Stimulated activated CD4-positive, alpha-beta T cell treated with anti-CD3 and anti-CD28 coated beads, Interleukin-1b, Interleukin-23, amount 100 ng/mL, for 4 hours (primary cell): Measurements from ENCODE around the gene FCHSD2.
A peak's percentile ranks its signal among the peaks of the same experiment; 100 is the strongest.
"Not testable (repeated sequence)": the region's sequence is repeated elsewhere in the genome, so short reads cannot be mapped to it uniquely, and the experiment has no call there.

Source experiments
- DNase-seq, 2 donors: peaks; one replicate each; pipeline ENCODE4 v3.0.0-alpha.2; 2020; ENCODE audit warnings: low read depth in 2 of 2

The FCHSD2 gene

DNA sequence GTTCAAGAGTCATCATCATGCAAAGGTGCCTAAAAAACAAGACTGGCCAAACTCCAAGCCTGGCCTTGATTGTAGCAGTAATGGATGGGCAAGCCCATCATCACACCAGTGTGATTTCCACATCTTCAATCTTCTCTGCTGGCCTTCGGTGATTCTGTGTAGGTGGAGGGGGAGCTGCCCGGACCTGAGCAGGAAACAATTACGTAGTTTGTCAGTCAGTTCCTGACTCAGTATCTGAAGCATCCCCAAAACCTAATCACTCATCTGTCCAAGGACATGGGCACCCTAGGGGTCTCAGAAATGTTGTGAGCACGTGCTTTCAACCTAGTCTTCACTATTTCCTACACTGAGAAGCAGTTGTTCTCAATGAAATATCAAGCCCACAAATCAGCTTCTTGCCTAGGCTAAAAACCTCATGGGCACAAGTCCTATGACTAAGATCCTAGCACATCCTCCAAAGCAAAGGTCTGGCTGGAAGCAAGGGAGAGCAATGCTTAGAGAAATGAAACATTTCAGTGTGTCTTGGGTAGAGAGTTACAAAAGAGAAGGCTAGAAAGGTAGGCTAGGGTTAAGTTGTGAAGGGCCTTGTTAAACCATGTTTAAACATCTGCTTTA, 303.3 kb downstream of the FCHSD2 start:
- no peak for DNase-seq

DNA sequence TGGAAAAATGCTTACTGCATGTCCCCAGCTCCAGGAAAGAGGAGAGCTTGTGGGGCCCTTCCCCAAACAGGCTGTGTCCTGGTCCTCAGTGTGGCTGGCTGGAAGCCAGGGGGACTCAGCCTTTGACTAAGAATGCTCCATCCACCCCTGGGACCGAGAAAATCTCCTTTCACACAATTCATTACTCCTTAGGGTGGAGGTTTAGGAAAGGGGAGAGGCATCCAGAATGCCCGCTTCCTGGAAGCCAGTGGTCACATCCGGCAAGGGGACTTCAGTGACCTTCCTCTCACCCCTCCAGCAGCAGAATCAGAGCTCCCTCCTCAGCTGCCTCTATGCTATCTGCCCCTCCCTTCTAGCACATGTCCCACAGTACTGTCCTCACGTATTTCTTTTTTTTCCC, 306.0 kb downstream of the FCHSD2 start:
- DNase-seq: no peak

DNA sequence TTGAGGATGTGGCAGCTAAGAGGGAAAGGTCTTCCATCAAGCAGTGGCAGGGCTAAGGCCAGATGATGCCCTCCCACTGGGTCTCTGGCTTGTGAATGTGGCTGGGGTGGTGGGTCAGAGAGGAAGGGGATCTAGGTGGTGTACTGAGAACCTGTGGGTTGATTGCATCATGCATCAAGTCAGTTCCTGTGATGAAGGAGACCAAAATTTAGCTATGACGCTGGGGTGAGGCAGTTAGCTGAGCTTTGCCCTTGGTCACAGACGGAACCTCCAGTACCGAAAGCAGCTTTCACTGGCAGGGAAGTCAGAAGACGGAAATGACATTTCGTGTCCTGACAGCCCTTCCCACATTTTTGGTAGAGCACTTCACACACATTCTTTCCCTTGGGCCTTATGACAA, 307.2 kb downstream of the FCHSD2 start:
- no peak for DNase-seq

DNA sequence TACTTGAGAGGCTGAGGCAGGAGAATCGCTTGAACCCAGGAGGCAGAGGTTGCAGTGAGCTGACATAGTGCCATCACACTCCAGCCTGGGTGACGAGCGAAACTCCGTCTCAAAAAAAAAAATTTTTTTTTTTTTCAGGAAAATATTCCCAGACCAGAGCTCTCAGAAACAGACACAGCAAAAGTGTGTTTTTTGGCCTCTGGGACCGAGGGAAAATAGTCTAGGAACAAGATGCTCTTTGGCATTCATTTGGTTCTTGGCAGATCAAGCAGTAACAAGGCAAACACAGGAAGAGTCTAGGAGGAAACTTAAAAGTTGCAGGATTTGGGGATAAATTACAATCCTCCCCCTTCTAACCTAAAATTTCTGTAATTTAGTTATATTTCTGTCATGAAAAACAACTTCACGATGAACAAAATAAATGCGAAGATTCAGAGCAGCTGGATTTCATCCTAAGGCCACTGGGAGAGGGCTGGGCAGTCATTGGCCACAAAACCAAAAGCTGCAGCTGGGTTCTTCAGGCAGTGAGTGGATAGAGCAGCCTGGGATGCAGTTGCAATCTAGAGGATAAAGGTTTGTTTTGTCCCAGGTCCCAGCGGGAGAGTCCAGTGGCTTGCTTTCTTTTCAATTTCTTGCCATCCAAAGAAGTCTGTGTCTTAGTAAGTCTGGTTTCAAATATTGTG, 308.2 kb downstream of the FCHSD2 start:
- no peak for DNase-seq

DNA sequence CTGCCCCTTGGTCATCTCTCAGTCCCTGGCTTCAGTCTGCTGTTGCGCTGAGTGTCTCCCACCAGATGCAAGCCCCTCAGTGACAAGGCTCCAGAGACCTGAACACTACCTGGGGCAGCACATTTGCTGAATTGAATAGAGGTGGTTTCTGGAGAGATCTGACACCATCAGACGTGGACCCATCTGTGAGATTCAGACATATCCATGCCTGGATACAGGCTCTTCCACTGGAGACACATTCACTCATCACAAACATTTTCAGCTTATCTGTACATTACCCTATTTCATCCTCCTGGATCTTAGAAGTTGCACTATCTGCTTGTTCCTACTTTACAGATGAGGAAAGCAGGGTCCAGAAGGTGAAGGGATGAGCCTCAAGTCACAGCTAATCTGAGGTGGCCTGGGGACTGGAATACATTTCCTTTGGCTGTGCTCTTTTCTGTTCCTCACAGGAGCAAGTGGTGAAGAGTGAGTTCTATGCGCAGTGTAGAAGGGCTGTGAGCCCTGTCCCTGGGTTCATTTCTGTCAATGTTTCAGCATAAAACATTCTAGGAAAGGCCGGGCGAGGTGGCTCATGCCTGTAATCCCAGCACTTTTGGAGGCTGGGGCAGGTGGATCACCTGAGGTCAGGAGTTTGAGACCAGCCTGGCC, 308.9 kb downstream of the FCHSD2 start:
- no peak for DNase-seq

DNA sequence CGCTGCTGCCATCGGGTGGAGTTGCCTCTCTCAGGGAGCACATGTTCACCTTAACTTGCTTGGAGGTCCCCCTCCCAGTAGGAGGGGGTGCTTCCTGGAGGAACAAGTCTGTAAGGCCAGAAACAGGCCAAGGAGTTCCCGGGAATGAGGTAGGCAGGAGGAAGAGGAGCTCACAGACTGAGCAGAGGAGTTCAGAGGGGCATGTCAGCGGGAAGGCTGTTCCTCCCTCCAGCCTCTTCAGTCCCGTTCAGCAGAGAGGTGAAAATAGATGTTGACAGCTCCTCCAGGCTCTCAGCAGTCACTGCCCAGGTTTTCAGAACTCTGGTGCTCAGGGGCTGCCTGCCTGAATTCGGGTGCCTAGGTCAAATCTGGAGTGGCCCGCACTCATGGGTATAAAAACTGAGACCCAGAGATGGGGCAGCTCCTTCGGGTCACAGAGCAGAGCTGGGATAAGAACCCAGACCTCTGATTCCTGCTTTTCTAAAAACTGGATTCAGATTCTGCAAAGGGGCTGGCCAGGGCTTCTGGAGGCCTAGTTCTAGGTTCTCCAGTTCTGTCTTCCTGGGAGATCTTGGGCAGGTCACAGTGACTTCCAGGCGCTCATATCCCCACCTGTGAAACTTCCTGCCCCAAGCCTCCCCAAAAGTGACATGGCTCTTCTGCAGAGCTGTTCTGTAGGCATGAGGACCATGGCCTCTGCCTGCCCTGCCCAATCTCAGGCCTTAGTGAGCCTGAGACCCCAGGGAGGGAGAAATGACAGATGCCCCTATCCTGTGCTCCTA, 309.6 kb downstream of the FCHSD2 start:
- no peak for DNase-seq

DNA sequence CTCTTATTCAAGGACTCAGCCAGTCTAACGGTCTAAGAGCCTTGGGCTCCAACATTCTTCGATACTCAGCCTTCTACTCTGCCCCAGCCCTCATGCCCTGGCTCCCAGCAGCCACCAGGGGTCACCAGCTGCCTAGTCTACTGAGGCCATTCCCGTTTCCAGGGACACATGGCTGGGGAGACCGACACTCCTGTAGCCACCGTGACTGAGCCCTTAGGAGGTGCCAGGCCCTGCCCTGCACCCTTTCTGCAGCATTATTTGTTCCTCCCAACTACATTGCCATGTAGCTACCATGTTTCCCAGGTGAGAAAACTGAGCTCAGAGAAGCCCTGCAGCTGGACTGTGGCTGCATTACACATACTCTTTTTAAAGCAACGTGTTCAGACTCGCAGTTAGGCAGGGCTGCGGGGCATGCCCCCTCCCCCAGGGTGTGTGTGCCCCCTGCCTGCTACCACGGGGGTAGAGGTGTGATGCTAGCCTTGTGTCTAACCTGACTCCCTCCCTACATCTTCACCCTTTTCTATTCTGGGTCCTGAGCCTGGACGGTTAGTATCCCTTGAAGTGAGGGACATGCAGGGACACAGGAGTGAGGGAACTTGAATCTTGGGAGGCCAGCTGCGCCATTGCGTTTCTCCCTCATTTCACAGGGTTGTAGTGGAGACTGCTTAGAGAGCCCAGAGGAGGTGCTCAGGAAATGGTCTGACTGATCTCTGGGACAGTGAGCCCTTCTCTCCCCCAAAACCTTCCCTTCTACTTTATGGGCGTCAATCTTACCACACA, 310.4 kb downstream of the FCHSD2 start:
- DNase-seq: peak; percentile 43 to 47

DNA sequence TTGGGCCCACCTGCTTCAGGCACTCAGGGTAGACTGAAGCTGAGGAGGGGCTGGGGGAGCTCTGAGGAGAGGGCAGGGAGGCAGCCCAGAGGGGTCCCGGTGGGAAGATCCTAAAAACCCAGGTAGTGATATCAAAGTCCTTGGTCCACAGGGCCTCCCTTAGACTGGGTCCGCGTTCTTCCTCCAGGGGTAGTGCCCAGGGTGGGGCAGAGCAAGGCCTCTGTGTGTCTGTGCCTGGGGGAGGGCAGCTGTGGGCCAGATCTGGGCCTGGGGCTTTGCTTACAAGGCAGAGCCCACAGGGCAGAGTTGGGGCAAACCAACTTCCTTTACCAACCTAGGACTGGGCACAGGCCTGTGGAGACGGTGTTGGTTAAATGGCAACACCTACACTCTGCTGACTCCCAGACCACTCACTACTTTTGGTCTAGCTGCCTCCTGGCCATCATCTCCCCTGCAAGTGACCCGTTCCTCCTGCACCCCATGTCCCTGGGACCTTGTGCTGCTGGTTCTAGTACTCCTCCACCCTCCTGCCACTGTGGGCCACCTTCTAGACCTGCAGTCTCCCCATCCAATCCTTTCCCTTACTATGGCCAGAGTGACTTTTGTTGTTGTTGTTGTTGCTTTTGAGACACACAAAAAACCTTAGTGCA, 312.1 kb downstream of the FCHSD2 start:
- DNase-seq: no peak

DNA sequence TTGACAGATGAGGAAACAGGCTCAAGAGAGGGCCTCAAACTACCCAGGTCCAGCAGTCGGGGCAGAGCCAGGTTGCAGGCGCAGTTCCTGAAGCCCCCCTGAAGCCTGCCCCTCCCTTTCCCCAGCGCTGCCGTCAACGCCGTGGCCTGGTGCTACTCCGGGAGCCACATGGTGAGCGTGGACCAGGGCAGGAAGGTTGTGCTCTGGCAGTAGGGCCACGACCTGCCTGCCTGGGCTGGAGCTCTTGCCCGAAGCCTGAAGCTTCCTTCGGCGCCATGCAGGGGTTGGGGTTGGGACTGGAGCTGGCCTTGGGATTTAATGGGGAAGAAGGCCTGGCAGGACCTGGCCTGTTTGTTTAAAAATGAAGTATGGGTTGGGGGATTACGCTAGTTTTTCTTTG, 312.9 kb downstream of the FCHSD2 start:
- DNase-seq: no peak

DNA sequence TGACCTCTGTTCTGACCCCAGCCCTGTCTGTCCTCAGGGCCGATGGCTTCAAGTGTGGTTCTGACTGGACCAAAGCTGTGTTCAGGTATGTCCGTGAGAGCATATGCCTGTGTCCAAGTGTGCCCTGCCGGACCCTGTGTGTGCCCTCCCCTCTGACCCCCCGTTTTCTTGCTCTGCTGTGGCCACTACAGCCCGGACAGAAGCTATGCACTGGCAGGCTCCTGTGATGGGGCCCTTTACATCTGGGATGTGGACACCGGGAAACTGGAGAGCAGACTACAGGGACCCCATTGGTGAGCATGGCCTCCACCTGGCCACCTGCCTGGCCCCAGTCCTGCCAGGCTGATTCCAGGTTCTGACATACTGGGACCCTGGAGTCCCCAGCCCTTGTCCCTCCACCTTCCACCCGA, 313.4 kb downstream of the FCHSD2 start:
- no peak for DNase-seq

DNA sequence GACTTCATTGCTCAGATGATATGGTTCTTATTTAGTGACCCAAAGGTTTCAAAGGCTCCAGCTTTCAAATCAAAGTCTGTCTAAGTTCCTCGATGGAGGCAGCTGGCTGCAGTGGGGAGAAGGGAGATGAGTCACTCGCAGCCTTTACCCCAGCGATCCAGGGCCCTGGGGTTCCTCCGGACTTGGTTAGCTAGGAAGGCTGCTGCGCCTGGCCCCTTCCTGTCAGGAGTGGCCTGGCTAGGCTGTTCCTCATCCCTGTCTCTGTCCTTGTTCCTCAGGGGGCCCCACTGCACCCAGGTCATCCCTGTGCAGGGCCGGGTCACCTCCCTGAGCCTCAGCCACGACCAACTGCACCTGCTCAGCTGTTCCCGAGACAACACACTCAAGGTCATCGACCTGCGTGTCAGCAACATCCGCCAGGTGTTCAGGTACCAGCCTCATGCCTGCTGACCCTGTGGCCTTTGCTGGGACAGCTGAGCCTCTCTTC, 314.0 kb downstream of the FCHSD2 start:
- DNase-seq: no peak

DNA sequence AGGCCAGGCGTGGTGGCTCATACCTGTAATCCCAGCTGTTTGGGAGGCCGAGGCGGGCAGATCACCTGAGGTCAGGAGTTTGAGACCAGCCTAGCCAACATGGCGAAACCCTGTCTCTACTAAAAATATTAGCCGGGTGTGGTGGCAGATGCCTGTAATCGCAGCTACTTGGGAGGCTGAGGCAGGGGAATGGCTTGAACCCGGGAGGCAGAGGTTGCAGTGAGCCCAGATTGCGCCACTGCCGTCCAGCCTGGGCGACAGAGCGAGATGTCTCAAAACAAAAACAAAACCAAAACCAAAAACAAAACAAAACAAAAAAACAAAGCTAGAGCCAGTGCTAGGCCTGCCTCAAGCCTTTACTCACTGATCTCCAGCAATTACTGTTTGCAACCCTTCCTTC, 314.5 kb downstream of the FCHSD2 start:
- DNase-seq: not testable (repeated sequence)

DNA sequence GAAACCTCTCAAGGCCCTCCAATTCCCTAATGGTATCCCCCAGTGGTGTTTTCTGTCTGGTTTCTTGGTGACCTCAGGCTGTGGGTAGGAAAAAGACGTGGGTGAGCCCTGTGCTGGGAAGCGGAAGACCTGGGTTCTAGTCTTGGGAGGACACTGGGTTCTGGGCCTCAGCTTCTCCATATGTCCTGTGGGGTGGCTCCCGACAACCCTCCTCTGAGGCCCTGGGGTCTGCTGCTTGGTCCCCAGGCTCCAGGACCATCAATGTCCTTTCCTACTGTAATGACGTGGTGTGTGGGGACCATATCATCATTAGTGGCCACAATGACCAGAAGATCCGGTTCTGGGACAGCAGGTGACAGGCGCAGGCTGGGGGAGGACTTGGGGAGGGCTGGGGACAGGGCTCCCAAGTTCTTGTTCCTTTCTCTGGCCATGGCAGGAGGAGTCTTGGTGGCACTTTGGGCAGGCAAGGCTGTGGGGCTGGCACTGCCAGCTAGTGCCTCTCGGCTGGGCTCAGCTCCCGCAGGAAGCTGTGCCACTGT, 315.1 kb downstream of the FCHSD2 start:
- no peak for DNase-seq

DNA sequence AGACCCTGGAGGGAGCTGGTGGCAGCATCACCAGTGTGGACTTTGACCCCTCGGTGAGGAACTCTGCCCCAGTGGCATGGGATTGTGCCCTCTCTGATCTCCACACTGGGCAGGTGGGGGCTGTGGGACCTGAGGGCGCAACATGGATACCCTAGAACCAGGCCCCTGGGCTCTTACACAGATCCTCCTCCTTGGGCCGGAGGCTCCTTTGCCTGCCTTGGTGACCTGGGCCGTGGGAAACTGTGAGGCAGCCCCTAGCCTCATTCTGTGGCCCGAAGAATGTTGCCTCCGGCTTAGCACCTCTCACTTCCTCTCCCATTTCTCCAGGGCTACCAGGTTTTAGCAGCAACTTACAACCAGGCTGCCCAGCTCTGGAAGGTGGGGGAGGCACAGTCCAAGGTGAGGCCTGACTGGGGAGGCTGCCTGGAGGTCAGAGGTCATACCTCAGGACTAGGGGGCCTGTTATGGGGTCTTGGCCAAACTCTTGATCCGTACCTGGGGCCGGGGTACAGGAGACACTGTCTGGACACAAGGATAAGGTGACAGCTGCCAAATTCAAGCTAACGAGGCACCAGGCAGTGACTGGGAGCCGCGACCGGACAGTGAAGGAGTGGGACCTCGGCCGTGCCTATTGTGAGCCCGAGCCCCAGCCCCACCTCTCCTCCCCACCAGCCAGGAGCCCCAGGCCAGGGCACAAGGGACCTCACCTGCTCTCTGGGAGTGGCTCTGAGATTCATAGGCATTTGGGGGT, 315.8 kb downstream of the FCHSD2 start:
- no peak for DNase-seq

DNA sequence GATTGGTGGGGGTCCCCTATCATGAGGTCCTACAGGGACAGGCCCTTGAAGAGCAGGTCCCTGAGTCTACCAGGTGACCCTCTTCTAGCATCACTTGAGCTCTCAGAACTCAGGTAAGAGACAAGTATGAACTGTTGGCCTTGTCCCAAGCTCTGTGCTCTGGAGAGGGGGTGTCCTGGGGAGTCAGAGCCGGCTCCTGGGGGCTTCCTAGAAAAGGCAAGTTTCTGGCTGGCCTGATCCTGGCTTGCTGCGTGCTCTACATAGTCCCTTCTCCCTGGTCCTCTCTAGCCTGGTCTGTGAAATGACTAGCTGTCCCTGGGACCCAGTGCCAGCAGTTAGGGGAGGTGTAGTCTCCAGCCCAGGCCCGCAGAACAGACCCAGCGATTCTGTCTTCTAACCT, 316.5 kb downstream of the FCHSD2 start:
- no peak for DNase-seq

DNA sequence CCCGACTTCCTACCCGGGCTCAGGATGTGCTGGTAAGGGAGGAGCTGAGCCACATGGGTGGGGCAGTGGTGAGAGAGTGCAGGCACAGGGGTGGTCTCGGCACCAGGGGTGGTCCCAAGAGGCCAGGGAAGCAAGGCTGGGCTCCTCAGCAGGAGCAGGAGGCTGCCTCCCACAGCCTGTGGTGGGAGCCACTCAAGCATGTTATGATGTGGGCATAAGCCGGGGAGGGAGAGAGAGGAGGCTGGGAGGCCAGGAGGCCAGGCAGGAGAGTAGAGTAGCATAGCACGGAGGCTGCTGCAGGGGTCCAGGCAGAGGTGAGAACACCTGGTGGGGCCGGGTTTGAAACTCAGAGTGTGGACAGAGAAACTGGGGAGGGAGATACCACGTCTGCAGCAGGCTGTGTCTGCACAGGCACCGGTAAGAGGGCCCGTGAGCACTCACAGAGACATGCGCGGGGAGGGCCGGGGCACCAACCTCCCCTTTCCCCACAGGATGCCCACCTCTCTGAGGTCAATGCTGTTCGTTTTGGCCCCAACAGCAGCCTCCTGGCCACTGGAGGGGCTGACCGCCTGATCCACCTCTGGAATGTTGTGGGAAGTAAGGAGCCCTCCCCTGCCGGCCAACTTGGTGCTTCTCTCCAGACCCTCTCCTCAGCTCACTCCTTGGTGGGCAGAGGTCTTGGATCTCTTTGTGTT, 317.2 kb downstream of the FCHSD2 start:
- no peak for DNase-seq

DNA sequence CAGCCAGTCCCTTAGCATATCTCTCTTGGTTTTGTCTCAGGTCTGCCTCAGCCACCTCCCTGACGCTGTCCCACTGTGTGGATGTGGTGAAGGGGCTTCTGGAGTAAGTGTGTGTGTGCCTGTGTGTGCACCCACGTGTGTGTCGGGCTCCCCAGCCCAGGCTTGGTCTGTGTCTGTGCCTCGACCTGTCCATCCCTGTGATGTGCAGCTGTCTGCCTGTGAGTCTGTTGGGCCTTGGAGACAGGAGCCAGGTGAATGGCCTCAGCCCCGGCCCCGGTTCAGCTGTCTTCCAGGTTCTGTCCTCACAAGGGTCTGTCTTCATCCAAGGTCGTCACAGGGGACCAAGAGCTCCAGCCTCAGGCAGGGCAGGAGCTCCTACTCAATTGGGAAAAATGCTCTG, 318.1 kb downstream of the FCHSD2 start:
- no peak for DNase-seq

DNA sequence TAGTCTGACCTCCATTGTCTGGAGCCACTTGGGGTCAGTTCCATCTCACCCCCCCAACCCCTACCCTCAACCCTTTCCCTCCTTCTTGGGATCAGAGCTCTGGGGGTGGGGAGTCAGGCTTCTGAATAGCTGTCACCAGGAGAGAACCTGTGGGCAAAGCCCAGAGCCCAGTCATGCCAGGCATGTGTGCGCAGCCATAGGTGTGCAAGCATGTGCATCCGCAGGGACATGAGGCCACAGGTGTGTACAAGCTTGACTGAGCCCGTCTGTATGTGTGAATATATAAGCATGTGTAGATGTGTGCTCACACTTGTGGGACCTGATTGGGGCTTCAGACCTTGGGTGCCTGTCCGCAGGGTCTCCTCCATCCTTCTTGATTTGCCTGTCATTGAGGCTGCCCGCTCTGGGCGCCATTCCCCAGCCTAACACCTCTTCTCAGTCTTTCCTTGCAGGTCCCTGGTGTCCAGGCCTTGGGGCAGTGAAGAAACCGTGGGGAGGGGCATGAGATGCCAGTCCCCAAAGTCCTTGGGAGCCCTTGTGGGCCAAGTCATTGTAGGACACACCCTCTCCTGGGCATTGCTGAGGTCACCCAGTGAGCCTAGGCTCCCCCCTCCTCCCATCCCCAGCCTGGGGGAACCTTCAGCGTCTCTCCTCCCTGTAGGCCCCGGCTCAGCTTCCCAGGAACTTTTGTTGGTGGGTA, 318.9 kb downstream of the FCHSD2 start:
- no peak for DNase-seq
